ENCODE results near the gene CYBRD1.
"Not testable (repeated sequence)": the region's sequence is repeated elsewhere in the genome, so short reads cannot be mapped to it uniquely, and the experiment has no call there.

The CYBRD1 gene

DNA sequence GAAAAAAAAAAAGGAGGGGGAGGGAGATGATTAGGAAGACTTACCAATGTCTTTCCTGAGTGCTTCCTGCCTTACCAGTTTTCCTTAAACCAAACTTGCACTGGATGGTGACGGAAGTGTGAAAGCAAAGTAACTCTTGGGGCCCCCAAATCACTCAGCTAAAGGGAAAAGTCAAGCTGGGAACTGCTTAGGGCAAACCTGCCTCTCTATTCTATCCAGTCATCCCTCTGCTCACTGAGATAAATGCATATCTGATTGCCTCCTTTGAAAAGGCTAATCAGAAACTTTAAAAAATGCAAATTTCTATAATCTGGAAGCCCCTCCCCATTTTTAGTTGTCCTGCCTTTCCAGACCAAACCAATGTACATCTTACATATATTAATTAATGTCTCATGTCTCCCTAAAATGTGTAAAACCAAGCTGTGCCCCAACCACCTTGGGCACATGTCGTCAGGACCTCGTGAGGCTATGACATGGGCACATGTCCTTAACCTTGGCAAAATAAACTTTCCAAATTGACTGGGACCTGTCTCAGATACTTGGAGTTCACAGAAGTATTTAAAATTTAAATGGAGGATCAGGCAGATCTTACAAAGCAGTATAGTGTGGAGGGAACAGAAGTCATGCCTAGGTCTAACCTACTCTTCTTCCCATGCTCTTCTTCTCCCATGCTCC, 7.2 kb upstream of the CYBRD1 start:
- in situ Hi-C loops (cut with HindIII; ENCODE audit: low sequenced_read_pairs), result loop anchor here (5.0 kb wide), 1 partner anchor 53 kb away; no protein-coding TSS in a partner anchor

- in situ Hi-C loops (cut with HindIII; ENCODE audit: low sequenced_read_pairs), result no loop called here
Measured at GRCh38 chr2:171515672-171516298, 6.5 kb upstream of the CYBRD1 start.

DNA sequence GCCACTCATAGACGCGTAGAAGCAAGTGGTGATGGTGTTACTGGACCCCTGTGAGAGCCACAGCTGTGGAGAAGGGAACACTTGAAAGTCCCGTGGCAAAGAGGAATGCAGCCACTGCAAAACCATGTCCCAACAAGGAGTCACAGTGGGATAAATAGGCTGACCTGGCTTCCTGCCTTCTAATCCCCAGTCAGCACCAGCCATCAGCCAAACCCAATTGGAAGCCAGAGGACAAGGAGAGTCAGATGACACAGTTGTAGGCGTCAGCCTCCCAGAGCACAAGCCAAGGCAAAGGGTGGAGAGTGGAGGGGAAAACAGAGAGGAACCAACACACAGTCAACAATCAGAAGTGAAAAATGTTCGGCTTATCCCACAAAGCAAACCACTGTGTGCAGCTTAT, 5.5 kb upstream of the CYBRD1 start:
- in situ Hi-C loops (cut with HindIII; ENCODE audit: low sequenced_read_pairs), result no loop called here

GRCh38 chr2:171520471-171520870, 1.8 kb upstream of the CYBRD1 start:
- in situ Hi-C loops (cut with HindIII; ENCODE audit: low sequenced_read_pairs), result no loop called here

DNA sequence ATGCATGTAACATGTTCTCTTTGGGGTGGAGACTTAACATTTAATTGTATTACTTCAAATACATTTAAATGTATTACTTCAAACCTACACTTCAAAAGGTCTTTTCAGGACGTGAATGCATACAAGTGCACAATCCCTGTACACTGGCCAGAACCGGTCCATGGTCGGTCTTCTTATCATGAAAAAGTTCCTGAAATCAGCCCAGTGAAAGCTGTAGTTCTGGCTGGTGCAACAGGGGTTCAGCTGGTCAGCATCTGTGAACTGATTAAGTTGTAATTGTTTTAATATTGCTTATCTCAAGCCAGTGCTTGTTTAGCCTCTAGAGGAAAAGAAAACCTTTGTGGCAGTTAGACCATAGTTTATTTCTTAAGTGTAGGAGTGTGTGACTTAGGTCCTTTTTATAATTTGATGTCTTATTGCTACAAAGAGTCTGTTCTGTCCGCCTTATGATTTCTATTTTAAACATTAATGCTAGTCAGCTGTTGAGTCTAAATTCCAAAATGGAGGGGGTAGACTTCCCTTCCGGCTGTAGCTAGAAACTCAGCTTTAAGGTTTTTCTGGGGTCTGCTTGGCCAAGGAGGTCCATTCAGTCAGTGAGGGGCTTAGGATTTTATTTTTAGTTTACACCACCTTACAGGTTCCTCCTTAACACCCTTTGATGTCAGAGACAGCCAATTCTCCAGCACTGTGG, 768 bp upstream of the CYBRD1 start:
- in situ Hi-C loops (cut with HindIII; ENCODE audit: low sequenced_read_pairs), result no loop called here

DNA sequence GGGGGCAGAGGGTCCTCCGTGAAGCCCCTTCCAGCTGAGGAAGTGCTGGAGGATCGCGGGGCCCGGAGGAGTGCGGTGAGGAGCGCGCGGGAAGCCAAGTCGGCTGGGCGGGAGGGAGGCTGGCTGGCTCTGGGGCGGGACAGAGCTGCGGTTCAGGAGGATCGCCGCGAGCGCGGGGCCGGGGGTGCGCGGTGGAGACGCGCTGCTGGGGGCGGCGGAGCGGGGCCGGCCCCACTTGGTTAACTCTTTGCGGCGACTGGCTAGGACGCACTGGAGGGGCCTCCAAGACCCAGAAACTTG, 464 bp downstream of the CYBRD1 start:
- in situ Hi-C loops (cut with HindIII; ENCODE audit: low sequenced_read_pairs), result no loop called here

DNA sequence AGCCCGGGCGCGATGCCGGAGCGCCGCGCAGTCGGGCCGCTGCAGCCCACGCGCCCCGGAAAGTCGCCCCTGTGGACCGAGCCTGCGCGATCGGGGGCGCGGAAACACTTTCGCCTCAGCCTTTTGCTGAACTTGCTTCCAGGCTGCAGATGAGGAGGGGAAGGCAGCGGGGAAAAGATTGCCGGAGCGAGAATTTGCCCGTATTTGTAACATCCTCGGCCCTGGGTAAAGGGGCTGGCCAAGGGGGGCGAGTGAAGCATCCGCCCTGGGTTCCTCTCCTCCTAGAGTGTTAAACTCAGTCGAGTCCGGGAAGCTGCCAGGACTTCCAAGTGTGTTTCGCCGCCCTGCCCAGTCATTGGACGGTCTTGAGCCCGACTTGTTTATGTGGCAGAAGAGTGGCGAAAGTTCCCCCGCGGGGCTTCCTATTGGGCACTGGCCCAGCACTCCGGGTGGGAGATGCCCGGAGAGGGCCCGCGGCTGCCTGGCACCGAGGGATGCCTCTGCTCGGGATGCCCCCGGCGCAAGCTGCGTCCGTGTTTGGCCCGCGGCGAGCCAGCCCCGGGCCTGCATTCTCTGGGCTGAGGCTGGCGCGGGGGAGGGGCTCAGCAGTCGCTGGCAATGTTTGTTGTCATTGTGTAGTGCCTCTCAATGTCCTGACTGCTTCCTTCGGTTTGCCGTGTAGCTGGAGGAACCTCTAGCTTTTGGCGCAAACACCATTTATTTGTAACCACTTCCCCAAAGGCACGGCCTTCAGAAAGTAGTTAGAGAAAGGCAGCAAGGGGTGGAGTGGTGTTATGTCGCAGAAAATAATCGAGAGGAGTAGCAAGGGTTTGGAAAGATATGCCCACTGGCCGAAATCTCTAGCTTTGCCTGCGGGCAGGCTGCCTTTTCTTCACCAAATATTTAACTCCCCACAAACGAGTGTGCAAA, 1.1 kb downstream of the CYBRD1 start:
- in situ Hi-C loops (cut with HindIII; ENCODE audit: low sequenced_read_pairs), result no loop called here

GRCh38 chr2:171524018-171524401, 1.7 kb downstream of the CYBRD1 start:
- in situ Hi-C loops (cut with HindIII; ENCODE audit: low sequenced_read_pairs), result no loop called here

DNA sequence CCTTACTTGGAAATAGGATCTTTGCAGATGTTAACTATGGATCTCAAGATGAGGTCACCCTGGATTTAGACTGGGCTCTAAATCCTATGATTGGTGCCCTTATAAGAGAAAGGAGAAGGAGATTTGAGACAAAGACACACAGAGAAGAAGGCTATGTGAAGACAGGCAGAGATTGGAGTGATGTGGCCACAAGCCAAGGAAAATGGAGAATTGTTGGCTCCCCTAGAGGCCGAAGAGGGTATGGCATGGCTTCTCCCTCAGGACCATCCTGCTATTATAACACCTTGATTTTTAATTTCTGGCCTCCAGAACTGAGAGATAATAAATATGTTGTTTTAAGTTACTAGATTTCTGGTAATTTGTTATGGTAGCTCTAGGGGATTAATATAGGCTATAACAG, 7.6 kb downstream of the CYBRD1 start:
- in situ Hi-C loops (cut with HindIII; ENCODE audit: low sequenced_read_pairs), result no loop called here

DNA sequence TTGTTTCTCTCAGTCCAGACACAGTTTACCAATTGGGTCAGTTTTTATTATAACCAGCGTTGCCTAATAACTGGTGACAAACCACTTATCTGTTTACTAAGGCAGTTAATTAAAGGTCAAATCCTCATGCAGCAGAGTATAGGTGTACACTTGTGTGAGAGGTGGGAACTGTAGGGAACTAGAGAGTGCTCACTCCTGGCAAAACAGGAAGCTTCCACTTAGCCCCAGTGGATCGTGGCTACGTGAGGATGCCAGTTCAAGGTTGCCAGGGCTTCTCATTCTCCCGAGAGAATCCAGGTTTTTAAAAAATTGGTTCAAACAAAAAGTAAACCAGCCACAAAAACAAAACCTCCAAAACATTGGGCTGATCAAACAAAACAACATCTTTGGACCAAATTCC, 8.1 kb downstream of the CYBRD1 start:
- in situ Hi-C loops (cut with HindIII; ENCODE audit: low sequenced_read_pairs), result no loop called here

DNA sequence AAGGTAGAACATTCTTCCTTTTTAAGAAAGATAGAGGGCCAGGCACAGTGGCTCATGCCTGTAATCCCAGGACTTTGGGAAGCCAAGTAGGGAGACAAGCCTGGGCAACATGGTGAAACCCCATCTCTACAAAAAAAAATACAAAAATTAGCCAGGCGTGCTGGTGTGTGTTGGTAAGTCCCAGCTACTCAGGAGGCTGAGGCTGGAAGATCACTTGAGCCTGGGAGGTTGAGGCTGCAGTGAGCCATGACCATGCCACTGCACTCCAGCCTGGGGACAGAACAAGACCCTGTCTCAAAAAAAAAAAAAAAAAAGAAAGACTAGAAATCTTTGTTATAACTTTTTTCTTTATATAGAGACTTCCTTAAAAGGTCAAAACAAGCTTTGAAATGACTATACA, 8.6 kb downstream of the CYBRD1 start:
- in situ Hi-C loops (cut with HindIII; ENCODE audit: low sequenced_read_pairs), result not testable (repeated sequence)

- in situ Hi-C loops (cut with HindIII; ENCODE audit: low sequenced_read_pairs), result no loop called here
Measured at GRCh38 chr2:171531291-171531690, 9.0 kb downstream of the CYBRD1 start.

DNA sequence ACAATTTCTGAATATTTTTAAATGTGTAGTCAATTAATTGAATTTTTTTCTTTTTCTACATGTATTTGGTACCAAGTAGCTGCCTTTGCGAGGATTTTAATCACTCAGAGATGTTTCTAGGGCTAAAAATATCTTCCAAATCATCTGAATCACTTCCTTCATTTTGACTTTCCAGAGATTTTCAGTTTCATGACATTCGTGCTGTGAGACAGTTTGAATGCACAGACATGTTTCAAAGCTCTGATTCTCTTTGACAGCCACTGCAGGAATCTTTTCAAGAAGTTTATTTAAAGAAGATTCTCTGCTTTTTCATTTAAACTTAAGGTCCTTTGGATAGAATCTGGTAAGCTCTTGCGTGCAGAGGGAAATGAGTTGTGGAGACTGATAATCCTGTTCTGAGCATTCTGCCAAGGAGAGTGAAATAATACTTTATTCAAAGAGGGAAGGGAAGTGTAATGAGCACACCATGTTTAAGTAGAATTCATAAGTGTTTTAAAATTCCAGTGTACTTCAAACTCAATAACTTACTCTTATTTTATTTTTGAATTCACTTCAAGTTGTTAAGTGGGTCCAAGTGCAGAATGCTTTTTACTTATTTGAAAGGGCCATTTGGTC, 9.7 kb downstream of the CYBRD1 start:
- in situ Hi-C loops (cut with HindIII; ENCODE audit: low sequenced_read_pairs), result no loop called here

- in situ Hi-C loops (cut with HindIII; ENCODE audit: low sequenced_read_pairs), result no loop called here
Measured at GRCh38 chr2:171533331-171533730, 11.1 kb downstream of the CYBRD1 start.

DNA sequence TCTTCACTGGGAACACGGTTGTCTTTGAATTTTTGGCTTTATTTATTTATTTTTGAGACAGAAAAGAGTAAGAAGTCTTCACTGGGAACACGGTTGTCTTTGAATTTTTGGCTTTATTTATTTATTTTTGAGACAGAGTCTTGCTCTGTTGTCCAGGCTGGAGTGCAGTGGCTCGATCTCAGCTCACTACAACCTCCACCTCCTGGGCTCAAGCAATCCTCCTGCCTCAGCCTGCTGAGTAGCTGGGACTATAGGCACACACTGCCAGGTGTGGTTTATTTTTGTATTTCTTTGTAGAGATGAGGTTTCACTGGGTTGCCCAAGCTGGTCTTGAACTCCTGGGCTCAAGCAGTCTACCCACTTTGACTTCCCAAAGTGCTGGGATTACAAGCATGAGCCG, 13.3 kb downstream of the CYBRD1 start:
- in situ Hi-C loops (cut with HindIII; ENCODE audit: low sequenced_read_pairs), result not testable (repeated sequence)

GRCh38 chr2:171540437-171540836, 18.2 kb downstream of the CYBRD1 start:
- in situ Hi-C loops (cut with HindIII; ENCODE audit: low sequenced_read_pairs), result no loop called here

DNA sequence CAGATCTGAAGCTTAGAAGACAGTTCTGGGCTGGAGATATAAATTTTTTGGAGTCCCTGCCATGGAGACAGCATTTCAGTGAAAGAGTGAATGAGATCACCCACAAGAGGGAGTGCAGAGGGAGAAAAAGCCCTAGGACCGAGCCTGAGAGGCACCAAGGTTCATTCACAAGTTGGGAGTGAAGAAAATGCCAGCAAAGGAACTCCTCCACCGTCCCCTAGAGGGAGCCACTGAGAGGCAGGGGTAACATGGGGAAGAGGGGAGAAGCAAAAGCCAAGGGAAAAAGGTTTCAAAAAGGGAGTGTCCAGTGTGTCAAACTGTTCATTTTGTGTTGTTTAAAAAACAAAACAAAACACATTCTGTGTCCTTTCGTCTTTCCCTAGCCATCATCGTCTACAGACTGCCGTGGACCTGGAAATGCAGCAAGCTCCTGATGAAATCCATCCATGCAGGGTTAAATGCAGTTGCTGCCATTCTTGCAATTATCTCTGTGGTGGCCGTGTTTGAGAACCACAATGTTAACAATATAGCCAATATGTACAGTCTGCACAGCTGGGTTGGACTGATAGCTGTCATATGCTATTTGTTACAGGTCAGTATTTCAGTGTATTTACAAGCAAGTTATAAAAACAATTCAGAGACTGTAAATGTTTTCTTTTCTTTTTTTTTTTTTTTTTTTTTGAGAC, 19.1 kb downstream of the CYBRD1 start:
- in situ Hi-C loops (cut with HindIII; ENCODE audit: low sequenced_read_pairs), result no loop called here

DNA sequence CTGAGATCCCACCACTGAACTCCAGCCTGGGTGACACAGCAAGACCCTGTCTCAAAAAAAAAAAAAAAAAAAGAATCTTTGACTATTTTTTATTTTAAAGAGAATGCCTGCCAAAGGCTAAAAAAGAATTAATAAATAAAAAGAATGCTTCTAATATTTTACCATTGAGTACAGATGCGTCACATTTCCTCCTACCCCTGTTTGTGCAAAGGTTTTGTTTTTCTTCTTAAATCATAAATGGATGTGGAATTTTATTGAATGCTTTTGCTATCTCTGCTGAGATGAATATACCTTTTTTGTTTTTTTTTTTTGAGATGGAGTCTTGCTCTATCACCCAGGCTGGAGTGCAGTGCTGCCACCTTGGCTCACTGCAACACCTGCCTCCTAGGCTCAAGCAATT, 22.8 kb downstream of the CYBRD1 start:
- in situ Hi-C loops (cut with HindIII; ENCODE audit: low sequenced_read_pairs), result loop anchor here (5.0 kb wide), 1 partner anchor 53 kb away; no protein-coding TSS in a partner anchor

GRCh38 chr2:171547256-171547655, 25.0 kb downstream of the CYBRD1 start:
- in situ Hi-C loops (cut with HindIII; ENCODE audit: low sequenced_read_pairs), result loop anchor here (5.0 kb wide), 1 partner anchor 55 kb away; no protein-coding TSS in a partner anchor

DNA sequence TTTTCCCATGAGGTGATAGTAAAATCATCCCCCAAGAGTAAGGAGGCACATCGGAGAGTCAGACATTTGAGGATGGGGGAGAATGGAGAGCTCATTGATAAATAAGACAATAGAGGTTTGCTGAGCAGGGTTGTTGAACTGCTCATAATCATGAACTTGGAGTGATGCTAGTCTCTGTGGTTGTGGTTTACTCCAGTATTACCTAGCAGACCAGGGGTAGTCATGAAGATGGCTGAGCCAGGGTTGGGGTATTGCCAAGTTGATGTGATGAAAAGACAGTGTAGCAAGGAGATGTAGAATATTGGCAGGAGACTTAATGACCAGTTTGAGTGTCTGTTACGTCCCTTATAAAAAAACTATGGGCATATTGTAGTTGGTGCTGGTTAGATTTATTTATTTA, 25.4 kb downstream of the CYBRD1 start:
- in situ Hi-C loops (cut with HindIII; ENCODE audit: low sequenced_read_pairs), result loop anchor here (5.0 kb wide), 1 partner anchor 55 kb away; no protein-coding TSS in a partner anchor

Data from endothelial cell of hepatic sinusoid (primary cell).